ENCODE measurements around the gene STOML2. TPM values are rescaled to one million over a fixed set of nuclear protein-coding genes. Genes with fewer than 3 reads are reported as not detected.

Gene STOML2
- total RNA-seq, 1 donor from 2014 or later, result 93.4 TPM

GRCh38 chr9:35079041-35079425 is 23.9 kb downstream of the STOML2 start:
- Mint-ChIP-seq H3K4me3 (peak overlapping the region; percentile 93), H3K27ac (peak overlapping the region; percentile 98), H3K27me3 (ENCODE audit: low read depth) (no peaks in the 10 kb centered on the region), H3K4me1 (peaks cover 20% of the 10 kb centered on the region), H3K36me3 (peaks cover 1% of the 10 kb centered on the region), H3K9me3 (no peaks in the 10 kb centered on the region)
- TF ChIP-seq CTCF (IDR thresholded peaks at IDR 0.05; ENCODE audit: unreplicated experiment), result no peak
- no peak for DNase-seq (ENCODE audit: low spot score in 2 of 2, unreplicated experiment in 2 of 2)

- Mint-ChIP-seq H3K4me3 (peak overlapping the region; percentile 93), H3K9me3 (no peaks in the 10 kb centered on the region), H3K4me1 (peaks cover 21% of the 10 kb centered on the region), H3K36me3 (peaks cover 7% of the 10 kb centered on the region), H3K27ac (no peak overlapping the region), H3K27me3 (ENCODE audit: low read depth) (no peaks in the 10 kb centered on the region)
- no peak for DNase-seq (ENCODE audit: low spot score in 2 of 2, unreplicated experiment in 2 of 2)
- no peak for TF ChIP-seq CTCF (IDR thresholded peaks at IDR 0.05; ENCODE audit: unreplicated experiment)
Measured at GRCh38 chr9:35078066-35078465, 24.9 kb downstream of the STOML2 start.

DNA sequence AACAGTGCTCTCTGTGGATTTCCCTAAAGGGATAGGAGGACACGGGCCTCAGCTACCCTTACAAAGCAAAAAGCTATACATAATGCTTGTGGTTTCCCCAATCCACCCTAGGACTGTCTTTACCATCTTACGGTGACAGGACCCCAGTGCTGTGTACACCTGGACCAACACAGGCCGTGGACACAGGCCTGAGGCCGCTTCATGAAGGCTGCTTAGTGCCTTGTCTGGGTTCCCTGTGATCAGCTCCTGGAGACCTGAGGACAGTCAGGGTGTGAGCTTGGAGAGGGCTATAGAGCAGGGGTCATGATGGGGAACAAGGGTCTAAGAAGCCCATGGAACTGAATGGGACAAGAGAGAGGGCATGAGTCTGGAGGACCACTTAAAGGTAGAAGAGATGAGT is 26.1 kb downstream of the STOML2 start:
- DNase-seq (ENCODE audit: low spot score in 2 of 2, unreplicated experiment in 2 of 2), result no peak
- no peak for TF ChIP-seq CTCF (IDR thresholded peaks at IDR 0.05; ENCODE audit: unreplicated experiment)
- no peaks in the 10 kb centered on the region for H3K27me3 Mint-ChIP-seq (ENCODE audit: low read depth)
- no peaks in the 10 kb centered on the region for H3K9me3 Mint-ChIP-seq
- peaks cover 25% of the 10 kb centered on the region for H3K4me1 Mint-ChIP-seq
- no peak overlapping the region for H3K4me3 Mint-ChIP-seq
- H3K36me3 Mint-ChIP-seq, result peaks cover 7% of the 10 kb centered on the region
- H3K27ac Mint-ChIP-seq, result no peak overlapping the region

DNA sequence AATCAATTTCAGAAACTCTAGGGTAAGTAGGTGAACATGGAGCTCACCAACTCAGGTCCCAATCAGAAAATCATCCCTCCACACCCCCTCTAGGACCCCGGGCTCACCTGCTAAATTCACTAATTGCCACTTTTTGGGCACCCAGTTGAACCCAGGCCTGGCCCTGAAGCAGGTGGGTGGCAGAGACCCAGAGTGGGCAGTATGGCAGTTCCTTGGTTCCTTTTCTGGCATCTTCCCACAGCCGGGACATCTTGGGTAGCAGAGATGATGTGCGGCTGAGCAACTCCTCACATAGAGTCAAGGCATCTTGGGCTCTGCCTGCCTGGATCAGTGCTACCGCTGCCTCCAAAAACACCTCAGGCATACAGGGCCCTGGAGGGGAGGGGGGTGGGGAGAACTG is 27.6 kb downstream of the STOML2 start:
- peaks cover 37% of the 10 kb centered on the region for H3K4me1 Mint-ChIP-seq
- H3K27ac Mint-ChIP-seq, result no peak overlapping the region
- no peak for DNase-seq (ENCODE audit: low spot score in 2 of 2, unreplicated experiment in 2 of 2)
- TF ChIP-seq CTCF (IDR thresholded peaks at IDR 0.05; ENCODE audit: unreplicated experiment), result no peak
- no peaks in the 10 kb centered on the region for H3K27me3 Mint-ChIP-seq (ENCODE audit: low read depth)
- H3K36me3 Mint-ChIP-seq, result peaks cover 7% of the 10 kb centered on the region
- H3K9me3 Mint-ChIP-seq, result no peaks in the 10 kb centered on the region
- no peak overlapping the region for H3K4me3 Mint-ChIP-seq

DNA sequence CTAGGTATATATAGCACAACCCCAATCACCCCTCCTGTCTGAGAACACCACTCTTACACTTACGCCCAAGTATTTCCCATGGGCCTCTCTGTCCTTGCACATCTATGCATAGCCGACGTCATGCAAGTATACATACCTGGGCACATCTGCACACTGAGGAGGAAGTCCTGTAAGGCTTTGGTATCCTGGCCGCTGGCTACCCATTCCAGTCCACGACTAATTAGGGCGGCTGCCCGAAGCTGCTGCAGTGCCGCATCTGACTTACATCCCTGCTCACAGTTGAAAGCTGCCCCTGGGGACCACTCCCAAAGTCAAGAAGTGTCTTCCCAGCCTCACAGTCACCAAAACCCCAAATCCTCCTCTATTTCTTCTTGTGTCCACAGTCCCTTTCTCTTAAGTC is 28.1 kb downstream of the STOML2 start:
- peaks cover 38% of the 10 kb centered on the region for H3K4me1 Mint-ChIP-seq
- H3K36me3 Mint-ChIP-seq, result peaks cover 7% of the 10 kb centered on the region

More for the DNA sequence above, 28.1 kb downstream of the STOML2 start:
- TF ChIP-seq CTCF (IDR thresholded peaks at IDR 0.05; ENCODE audit: unreplicated experiment), result no peak
- Mint-ChIP-seq H3K9me3 (no peaks in the 10 kb centered on the region), H3K4me3 (no peak overlapping the region), H3K27me3 (ENCODE audit: low read depth) (no peaks in the 10 kb centered on the region), H3K27ac (no peak overlapping the region)
- DNase-seq (ENCODE audit: low spot score in 2 of 2, unreplicated experiment in 2 of 2), result no peak

Measured in mesothelial cell of epicardium (in vitro differentiated cells).